C4-2B (cell line): ENCODE data around the gene TLR5.

Source experiments
- H3K27ac ChIP-seq: fragments of 450-650 bp; 2 replicates; pipeline ENCODE4 v1.5.1; 2017
- ZFX ChIP-seq: fragments of 450-650 bp; IDR thresholded peaks from 2 replicates; pipeline ENCODE4 v1.6.1; 2017
- TF ChIP-seq, protein P1 (sequence below): fragments of 450-650 bp; conservative IDR thresholded peaks from 2 replicates; pipeline ENCODE4 v1.5.1; 2017; ENCODE audit warnings: mild to moderate bottlenecking

Gene TLR5

DNA sequence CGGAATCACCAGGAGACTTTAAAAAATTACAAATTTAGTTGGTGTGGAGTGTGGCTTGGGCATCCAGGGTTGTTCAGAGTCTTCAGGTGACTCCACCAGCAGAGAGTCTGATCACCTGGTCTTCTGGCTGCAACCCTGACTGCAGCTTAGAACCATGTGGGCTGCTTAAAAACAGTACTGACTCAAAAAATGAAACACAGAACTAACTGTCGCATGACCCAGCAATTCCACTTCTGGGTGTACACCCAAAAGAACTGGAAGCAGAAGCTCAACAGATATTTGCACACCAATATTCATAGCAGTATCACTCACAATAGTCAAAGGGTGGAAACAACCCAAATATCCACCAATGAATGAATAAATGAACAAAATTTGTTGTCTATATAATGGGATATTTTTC lies 17.3 kb downstream of the TLR5 start:
- H3K27ac ChIP-seq, result no peak overlapping the region
- TF ChIP-seq, protein P1, sequence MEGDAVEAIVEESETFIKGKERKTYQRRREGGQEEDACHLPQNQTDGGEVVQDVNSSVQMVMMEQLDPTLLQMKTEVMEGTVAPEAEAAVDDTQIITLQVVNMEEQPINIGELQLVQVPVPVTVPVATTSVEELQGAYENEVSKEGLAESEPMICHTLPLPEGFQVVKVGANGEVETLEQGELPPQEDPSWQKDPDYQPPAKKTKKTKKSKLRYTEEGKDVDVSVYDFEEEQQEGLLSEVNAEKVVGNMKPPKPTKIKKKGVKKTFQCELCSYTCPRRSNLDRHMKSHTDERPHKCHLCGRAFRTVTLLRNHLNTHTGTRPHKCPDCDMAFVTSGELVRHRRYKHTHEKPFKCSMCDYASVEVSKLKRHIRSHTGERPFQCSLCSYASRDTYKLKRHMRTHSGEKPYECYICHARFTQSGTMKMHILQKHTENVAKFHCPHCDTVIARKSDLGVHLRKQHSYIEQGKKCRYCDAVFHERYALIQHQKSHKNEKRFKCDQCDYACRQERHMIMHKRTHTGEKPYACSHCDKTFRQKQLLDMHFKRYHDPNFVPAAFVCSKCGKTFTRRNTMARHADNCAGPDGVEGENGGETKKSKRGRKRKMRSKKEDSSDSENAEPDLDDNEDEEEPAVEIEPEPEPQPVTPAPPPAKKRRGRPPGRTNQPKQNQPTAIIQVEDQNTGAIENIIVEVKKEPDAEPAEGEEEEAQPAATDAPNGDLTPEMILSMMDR, result no peak
- TF ChIP-seq ZFX, result no peak

GRCh38 chr1:223123011-223123610 lies 19.9 kb downstream of the TLR5 start:
- H3K27ac ChIP-seq, result no peak overlapping the region
- TF ChIP-seq ZFX, result no peak
- TF ChIP-seq, protein P1, result no peak

DNA sequence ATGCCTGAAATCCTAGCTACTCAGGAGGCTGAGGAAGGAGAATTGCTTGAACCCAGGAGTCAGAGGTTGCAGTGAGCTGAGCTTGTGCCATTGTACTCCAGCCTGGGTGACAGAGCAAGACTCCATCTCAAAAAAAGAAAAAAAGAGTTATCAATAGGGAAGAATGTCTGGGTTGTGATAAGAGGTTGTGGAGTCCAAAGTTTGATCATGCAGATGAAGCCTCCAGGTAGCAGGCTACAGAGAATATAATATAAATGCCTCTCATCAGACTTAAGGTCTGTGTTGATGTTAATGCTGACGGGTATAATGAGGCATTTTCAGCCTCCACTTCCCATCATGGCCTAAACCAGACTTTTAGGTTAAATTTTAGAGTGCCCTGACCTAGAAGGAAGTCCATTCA lies 24.6 kb downstream of the TLR5 start:
- TF ChIP-seq, protein P1, result no peak
- TF ChIP-seq ZFX, result no peak
- no peak overlapping the region for H3K27ac ChIP-seq

- TF ChIP-seq, protein P1, result no peak
- no peak for TF ChIP-seq ZFX
- no peak overlapping the region for H3K27ac ChIP-seq
These were observed 26.1 kb downstream of the TLR5 start for GRCh38 chr1:223116950-223117349.

- no peak for TF ChIP-seq ZFX
- TF ChIP-seq, protein P1, result no peak
- no peak overlapping the region for H3K27ac ChIP-seq
These were observed 28.2 kb downstream of the TLR5 start for GRCh38 chr1:223114871-223115270.

DNA sequence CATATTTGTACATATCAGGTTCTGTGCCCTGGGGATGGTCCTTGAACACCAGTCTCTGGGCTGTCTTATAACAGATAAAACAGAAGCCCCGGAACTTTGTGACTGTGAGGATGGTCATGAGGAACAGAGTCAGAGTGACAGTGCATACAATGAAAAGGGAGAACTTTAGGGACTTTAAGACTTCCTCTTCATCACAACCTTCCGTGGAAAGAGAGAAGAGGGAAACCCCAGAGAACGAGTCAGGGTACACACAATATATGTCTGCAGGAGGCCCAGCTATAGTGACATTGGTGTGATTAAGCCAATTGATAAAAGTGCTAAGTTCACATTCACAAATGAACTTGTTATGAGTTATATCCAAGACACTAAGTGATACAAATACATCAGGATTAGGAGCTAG lies 32.1 kb downstream of the TLR5 start:
- no peak overlapping the region for H3K27ac ChIP-seq
- TF ChIP-seq, protein P1, result no peak
- no peak for TF ChIP-seq ZFX

GRCh38 chr1:223109581-223110026 lies 33.4 kb downstream of the TLR5 start:
- no peak overlapping the region for H3K27ac ChIP-seq
- no peak for TF ChIP-seq ZFX
- TF ChIP-seq, protein P1, result no peak
